NCI-H510A (cell line): ENCODE measurements around the gene OVCA2.

Experiments
- DNase-seq: peaks from one replicate; lab custom pipeline; 2025; lab: John Stamatoyannopoulos, UW

Gene OVCA2

DNA sequence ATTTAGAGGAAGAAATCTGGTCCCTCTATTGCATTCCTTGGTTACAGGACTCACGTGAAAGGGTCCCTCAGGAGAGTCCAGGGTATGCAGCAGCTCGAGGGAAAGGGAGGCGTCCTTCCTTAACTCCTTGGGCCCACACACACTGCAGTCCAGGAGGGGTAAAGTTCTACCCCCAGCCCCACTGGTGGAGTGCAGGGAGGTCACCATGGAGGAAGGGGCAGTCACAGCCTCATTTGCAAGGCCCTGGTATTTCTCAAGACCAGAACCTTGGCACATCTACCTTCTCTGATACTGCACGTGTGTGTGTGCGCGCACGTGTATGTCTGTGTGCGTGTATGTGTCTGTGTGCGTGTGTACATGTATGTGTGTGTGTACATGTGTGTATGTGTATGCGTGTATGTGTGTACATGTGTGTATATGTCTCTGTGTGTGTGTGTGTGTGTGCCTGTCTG lies 24.2 kb downstream of the OVCA2 start:
- no peak for DNase-seq

DNA sequence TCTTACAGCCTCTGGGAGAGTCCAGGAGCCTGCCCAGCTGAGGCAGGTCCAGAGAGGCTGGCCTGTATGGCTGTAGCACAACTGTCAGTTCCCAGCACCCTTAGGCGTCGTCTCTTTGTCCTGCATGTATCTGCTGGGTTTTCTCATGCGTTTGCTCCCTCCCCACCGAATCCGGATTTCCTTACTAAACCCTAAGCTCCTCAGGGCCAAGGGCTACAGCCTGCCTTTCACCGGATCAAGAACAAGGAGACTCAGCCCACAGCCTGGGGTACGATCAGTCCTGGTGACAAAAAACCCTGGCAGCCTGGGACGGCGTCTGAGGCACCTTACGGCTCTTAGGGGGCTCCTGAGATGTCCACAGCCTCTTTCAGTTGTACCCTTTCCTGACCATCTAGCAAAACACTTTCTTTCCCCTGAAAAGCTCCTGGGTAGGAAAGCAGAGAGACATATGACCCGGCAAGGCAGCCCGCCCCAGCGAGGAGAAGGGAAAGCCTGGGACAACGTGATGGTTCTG lies 25.3 kb downstream of the OVCA2 start:
- no peak for DNase-seq

DNA sequence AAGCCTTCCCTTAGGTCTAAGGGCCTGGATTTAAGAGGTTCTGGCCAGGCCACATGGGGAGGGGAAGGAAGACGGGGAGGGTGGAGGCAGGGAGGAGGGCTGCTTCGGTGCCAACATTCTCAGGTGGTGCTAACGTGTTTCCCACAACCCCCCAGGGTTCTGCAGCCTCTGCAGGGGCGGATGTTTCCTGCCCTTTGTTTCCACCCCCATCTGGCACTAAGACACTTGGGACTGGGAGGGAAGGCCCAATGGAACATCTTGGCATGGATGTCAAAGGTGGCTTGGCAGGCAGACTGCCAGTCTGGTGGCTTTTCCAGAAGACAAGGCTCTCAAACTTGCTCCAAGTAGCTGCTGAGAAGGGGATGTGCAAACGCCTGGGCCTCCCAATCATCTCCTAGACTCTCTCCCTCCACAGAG lies 25.8 kb downstream of the OVCA2 start:
- no peak for DNase-seq

DNA sequence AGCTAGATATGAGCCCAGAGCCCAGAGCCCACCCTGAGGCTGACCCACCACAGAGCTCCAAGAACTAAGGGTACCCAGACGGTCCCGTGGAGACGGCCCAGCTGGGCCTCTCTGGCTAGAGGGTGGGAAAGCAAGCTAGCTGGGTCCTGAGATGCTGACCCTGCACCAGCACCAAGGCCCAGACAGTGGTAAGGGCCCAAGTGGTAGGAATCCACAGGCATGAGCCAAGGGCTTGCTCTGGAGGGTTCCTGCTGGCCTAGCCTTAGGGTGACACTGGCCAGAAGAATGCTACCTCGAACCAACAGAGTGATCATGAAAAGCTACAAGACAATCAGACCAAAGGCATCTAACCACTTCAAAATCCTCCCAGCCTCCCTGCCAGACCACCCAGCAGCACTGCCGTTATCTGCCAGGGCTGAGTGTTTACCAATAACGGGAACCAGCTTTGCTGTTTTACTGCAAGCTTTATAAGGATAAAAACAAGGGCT lies 26.3 kb downstream of the OVCA2 start:
- no peak for DNase-seq

DNA sequence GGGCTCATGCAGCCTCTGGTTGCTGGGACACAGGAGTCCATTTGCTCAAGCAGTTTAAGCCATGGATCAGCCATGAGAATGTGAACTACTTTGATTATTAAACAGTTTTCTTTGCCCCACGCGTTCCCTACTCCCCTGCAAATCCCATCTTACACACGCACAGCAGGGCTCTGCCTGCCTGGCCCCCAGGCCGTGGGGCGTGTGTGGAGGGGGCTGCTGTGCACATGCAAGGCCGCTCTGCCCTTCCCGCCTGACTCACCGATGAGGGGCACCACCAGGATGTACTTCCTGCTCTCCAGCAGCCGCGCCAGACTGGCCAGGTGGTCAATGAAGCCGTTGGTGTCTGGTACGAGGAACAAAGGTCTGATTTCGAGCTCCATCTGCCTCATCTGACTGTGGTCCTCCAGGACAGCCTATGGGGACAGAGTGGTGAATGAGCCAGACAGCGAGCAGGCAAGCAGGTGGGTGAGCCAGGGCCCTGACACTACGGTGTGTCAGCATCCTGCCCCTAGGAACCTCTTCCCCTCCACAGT lies 26.8 kb downstream of the OVCA2 start:
- no peak for DNase-seq

DNA sequence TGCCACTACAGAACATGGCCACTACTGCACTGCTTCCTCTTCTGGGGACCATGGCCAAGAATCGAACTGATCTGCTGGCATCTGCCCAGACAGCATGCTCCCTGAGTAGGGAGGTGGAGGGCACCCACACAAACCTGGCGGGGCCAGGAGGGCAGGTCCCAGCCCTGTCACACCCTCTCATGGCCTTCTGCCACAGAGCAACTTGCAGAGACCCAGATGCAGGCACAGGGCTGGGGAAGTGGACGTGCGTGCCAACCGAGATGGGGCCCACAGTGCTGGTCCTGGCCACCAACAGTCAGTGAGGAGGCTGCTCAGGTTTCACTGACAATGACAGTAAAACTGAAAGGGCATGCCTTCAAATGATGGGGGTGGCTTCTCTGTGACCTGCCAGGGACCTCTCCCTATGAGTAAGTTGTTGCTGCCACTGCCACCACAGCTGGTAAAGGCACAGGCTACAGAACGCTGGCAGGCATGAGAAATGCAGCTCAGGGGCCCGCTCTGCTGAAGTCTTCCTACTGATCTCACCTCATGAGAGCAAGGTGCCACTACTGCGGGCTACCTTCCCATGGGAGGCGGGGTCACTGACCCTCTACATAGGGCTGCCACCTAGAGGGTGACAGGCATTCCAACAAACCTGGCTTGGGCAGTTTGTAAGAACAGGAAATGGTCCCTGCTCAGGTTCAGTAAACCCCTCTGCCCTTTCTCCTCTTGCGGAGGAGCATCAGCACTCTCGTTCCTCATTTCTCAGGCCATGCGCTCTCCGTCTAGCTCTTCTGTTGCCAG lies 28.6 kb downstream of the OVCA2 start:
- DNase-seq: no peak

DNA sequence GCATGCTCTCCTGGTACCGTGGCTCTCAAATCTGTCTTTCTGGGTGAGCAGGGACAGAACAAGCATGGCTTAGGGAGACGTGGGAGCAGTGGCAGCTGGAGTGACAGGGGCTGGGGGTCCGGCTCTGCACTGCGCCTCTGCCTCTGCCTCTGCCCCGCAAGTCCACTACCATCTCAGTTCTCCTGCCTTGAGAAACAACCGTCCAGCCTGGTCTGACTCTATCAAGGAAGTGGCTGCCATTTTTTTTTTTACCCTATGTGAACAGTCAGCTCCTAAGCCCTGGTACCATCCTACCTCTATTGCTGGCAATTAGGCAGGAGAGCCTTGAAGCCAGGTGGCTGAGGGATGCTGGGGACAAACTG lies 29.2 kb downstream of the OVCA2 start:
- DNase-seq: no peak

DNA sequence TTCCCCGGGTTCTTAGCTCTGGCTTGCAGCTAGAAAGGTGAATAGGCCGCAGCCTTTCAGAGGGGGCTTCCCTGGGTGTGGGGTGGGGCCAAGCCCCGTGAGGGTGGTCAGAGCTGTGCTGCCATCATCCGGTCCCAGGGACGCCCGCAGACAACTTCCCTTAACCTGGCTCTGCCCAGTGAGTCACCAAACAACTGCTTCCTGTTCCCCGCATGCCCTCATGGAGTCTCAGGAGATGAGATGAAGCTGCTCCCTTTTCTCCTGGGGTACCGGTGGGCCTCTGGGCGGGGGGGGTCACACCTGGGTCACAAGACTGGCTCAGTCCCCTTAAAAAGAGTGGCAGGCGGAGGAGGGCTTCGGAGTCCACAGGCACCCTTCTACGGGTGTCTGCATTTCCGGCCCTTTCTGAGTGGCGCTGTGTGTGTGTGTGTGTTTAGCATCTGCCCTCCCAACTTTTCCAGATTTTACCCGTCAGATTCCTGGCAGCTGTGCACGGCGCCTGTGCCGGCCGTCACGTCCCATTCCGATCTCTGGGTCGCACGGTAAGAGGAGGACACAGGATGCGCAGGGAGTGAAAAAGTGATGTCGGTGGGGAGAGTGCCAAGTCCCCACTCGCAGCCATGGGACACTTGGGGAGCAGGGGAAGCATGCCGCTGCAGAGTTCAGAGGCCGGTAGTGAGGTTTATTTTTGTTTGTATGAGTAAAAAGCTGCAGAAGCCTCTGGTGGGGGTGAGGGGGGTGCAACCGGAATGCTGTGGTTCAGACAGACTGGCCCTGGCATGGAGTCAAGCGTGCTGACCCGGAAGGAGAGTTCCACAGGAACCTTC lies 29.8 kb downstream of the OVCA2 start:
- DNase-seq: no peak

DNA sequence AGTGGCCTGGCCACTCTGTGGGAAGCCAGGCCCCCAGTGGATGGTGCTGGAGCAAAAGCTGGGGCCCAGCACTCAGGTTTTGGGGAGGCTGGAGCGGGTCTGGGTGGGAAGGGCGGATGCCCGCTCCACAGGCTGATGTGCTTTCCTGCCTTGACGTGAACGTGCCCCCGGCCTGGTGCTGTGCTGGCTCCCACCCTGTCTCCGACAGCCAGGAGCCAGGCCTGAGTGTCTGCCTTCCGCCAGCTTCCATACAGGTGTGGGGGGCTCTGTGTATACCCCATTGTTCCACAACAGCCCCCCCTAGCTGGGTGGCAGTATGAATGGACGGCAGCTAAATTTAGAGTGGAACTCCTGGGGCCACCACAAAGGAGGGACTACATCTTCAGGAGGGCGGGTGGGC lies 33.1 kb downstream of the OVCA2 start:
- DNase-seq: no peak

DNA sequence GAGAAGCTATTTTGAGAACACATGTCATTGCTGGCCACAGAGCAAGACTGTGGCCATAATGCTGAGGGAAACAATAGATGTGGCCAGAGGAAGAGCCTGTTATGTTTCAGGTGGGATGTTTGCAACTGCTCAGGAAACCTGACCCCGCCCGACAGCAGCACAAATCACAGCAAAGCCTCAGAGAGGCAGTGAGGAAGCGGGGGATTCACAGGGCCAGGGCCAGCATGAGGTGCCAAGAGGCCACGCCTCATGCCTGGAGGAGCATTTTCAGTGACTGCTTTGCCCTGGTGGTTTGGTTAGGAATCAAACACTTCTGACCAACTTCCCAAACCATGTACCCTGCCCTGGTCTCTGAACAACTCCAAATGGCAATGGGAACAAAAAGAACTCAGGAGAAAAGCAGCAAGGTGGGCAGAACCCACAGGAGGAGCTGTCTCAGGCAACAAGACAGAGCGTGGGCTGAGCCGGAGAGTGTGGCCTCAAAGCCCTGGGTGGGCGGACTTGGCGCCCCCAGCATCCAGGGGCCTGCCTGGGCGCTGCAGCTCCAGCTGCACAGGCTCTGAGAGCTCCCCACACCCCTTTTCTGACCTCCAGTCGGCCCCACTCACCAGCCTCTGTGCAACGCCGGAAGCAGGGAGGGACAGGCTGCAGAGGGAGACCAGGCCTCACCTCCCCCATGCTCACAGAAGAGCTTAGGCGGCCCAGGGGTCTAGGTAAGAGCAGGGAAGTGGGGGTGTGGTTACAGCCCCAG lies 33.7 kb downstream of the OVCA2 start:
- no peak for DNase-seq

DNA sequence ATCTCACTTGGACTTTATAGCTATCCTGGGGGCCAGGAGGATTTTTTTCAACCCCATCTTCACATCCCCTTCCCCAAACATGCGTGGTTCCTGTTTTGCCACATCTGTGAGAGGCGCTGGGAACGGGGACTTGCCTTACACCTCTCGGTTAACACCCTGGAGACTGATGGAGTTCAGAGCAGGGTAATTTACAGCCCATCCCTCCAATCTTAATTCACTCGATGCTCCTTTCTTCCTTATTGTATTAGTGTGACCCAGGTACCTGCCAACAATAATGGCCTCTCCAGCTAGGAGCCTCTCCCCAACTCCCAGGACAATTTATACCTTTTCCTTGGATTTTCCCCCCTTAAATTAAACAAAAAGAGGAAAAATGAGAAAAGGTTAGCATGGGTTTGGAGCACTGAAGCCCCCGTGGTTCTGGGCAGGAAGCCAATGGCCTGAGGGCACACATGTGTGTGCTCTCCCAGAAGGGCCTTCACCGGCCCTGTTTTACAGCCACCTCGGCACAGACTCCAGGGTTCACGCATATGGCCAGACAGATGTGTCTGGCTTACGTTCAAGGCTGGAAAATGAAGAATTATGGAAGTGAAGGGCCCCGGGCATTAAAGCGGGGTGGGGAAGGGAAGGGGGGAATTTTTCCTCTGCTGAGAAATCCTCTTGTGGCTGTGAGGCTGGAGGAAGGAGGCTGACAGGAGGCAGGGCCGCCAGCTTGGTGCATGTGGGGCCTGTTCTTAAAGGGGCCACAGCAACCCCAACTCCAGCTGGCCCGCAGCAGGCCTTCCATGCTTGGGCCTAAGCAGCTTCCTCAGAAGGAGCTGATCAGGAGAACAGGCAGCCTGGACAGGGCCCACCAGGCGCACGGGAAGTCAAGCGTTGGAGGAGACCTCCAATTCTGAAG lies 34.5 kb downstream of the OVCA2 start:
- no peak for DNase-seq

DNA sequence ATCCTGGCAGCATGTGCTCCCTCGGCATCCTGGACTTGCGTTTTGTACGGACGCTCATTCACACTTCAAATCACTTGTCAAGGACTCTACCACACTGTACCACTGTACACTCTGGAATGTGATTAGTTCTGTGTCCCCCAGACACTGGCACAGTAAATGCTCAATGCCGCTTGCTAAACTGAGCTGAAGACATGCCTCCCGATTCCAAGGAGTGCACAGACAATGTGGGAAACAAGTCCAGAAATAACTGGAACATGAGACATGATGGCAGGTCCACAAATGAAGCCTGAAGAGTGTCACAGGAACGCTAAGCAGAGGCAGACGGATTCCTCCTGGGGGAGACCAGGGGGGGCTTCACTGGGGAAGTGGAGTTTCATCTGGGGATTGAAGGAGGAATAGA lies 35.2 kb downstream of the OVCA2 start:
- no peak for DNase-seq

DNA sequence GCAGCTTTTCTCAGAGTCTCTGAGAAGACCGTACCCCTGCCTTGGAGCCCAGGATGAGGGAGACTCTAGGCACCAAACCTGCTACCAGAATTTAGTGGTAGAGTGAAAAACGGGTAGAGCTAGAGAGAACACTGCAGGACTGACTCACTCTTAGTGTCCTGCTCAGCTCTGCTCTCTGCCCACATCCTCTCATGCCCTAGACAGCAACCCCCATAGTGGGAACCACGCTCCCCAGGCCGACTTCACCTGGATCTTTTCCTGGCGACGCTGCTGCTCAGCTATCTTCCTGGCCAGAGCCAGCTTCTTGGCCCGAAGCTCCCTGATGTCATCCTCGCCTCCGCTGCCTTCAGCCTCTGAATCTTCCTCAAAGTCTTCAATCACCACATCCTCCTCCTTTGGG lies 39.7 kb downstream of the OVCA2 start:
- DNase-seq: no peak

DNA sequence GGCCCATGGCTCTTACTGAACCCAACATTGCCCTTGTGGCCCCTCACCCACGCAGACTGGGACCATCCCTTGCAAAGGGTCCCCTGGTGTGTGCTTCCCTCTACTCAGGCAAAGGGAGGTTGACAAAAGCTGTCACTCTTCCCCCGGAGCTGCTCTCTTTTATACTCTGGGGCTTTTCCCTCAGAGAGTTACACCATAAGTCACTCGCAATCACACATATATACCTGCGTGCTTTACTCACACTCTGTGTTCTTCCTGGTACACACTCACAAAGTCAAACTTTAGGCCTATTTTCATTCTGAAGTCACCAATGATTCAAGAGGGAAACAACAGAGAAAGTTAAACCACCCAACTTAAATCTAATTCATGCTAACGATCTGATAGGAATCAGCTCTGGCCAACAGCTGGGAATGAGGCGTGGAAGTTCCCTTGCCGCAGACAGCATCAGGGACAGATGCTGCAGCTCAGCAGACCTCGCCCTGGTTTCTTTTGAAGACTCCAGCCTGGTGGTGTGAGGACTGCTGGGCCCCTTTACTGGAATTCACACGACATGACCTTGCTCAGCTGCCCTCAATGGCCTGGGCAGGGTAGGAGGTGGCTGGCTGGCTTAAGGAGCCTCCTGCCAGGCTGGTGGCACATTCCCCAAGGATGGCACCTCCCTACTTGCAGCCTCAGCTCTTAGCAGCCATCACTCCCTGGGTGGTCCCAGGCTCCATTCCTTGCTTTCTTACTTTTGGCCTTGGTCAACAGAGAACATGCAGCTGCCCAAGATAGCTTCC lies 40.4 kb downstream of the OVCA2 start:
- no peak for DNase-seq

DNA sequence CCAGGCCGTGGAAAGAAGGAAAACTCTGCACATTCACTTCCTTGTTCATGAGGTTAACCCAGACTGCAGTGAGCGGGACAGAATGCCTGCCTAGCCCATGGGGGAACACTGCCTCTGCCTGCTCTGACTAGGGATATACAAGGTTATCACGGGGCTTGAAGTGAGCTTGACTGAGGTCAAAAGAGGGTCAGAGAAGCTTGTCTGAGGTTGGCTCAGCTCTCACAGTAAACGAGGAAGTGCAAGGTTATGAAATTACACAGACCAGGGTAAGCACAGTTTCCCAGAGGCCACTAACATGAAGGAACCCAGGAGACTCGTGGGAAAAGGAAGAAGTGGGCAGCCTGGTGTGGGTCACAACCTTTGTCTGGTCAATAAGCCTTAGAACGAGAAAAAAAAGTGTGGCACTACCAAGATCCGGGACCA lies 41.8 kb downstream of the OVCA2 start:
- DNase-seq: no peak

DNA sequence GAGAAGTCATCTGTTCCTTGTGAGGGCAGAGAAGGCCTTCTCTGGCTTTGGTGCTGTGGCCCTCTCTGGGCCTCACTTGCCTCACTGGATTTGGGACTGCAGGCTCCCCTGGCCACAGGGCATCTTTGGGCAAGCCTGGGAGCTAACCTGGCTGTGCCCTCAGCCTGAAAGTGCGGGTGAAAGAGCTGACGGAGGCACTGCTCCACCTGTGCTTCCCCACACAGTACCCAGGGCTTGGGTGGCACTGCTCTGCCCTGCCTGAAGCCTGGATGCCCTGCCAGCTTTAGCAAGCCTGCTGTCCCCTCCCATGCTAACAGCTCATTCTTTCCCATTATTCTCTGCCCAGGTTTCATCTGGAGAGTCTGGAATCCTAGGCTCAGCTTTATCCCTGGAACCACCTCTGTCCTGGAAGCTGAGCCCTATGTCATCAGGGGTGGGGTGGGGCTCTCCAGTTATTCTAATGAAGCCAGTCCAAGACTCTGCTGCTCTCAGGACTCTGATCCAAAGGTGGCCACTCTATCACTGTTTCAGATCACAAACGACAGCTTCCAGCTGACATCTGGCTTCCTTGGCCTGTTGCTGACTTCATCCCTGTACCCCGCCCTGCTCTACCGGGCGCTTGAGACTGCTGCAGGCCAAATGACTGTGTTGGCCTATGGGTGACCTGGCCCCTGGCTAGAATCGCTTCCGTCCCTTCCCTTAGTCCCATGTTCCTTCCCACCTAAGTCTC lies 42.4 kb downstream of the OVCA2 start:
- DNase-seq: no peak

DNA sequence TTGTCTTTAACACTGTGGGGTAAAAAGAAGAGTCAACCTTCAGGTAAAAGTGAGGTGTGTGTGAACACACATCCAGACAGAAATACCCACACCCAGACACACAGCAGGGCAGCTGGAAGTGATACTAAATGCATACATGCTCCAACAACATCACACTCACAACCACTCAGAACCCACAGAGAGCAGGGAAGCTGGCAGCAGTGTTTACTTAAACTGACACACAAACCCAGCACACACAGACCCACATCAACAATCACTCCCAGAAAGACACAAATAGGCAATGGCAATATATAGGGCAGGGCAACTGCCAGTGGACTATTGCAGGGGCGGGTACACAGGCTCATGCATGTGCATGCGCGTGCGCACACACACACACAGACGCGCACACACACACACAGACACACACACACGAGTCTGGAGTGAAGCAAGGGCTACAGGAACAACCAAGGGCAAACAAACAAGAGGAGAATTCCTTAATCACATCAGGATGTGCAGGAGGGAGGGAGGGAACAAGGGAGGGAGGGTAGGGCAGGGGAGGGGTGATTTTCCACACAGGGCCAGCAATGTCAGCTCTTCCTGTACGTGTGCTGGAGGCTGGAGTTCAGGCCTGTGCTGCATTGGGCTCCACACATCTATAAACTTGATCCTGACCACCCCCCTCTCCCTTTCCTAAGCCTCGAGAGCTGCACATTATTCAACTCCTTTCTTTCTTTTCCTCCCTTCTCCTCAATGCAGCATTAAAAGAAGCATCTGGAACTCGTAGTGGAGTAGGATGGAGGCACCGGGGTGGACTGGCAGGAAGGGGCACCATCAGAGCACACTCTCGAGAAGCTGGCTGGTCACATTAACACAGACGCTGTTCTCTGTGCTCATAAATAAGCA lies 43.2 kb downstream of the OVCA2 start:
- DNase-seq: no peak

DNA sequence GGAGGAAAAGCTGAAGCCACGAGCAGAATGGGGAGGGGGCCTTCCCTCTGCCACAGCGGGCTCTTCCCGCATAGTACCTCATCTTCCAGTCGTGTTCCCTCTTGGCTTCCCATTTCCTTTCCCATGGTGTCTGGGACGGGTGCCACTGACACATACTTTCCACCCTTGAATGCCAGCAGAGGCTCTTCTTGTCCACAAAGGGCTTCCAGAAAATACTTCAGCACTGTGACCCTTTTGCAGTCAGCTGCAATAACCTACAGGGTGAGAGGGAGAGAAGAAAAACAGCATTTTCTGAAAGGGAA lies 43.8 kb downstream of the OVCA2 start:
- no peak for DNase-seq

DNA sequence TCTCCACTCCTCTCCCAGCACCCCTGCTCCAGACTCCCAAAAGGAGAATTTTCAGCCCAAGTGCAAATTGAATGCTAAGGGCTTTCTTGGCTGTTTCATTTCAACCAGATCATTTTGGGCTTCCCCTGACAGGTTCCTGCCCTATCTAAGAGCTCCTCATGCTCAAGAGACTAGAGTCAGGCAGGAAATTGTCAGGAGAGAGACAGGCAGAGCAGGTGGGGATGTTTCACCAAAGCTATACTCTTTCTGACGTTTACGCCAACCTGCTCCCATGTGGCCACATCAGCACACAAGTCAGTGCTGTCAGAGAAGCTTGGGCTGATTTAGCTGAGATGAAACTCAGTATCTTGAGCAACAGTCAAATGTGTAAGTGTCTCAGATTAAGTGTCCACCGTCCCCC lies 44.5 kb downstream of the OVCA2 start:
- no peak for DNase-seq
